Glutamatergic neuron (in vitro differentiated cells): ENCODE results near the gene ALDH1A1. TPM values are rescaled to one million over a fixed set of nuclear protein-coding genes. Genes with fewer than 3 reads are reported as not detected.

Experiments used
- DNase-seq: peaks from one replicate; pipeline ENCODE4 v3.0.0; 2022
- H3K27ac Mint-ChIP-seq: one replicate; pipeline ENCODE4 v1.8.0; 2020; ENCODE audit warnings: mild to moderate bottlenecking, mixed read lengths, inconsistent platforms; ENCODE audit not compliant: unreplicated experiment
- H3K27me3 Mint-ChIP-seq: one replicate; pipeline ENCODE4 v1.8.0; 2020; ENCODE audit warnings: mild to moderate bottlenecking, moderate library complexity, mixed read lengths, inconsistent platforms; ENCODE audit not compliant: unreplicated experiment
- H3K36me3 Mint-ChIP-seq: one replicate; pipeline ENCODE4 v1.8.0; 2020; ENCODE audit warnings: mild to moderate bottlenecking, mixed read lengths, inconsistent platforms; ENCODE audit not compliant: unreplicated experiment
- H3K4me1 Mint-ChIP-seq: one replicate; pipeline ENCODE4 v1.8.0; 2020; ENCODE audit warnings: mild to moderate bottlenecking, low read depth, mixed read lengths, inconsistent platforms; ENCODE audit not compliant: unreplicated experiment
- H3K4me3 Mint-ChIP-seq: one replicate; pipeline ENCODE4 v1.8.0; 2020; ENCODE audit warnings: mild to moderate bottlenecking, mixed read lengths, inconsistent platforms; ENCODE audit not compliant: unreplicated experiment
- H3K9me3 Mint-ChIP-seq: one replicate; pipeline ENCODE4 v1.8.0; 2020; ENCODE audit warnings: mild to moderate bottlenecking, moderate library complexity, mixed read lengths, inconsistent platforms; ENCODE audit not compliant: unreplicated experiment
- total RNA-seq: library from RNA; stranded (reverse); fragmentation: NEBNext Ultra II Directional; extraction: Animal tissue kit (Norgen Biotek cat#: 25700); gene quantifications from one replicate; pipeline ENCODE4 v1.2.1, GENCODE V29; 2021; ENCODE audit not compliant: unreplicated experiment
- TF ChIP-seq, protein P1 (sequence below): fragments of 200-600 bp; sonication (generic); IDR thresholded peaks from one replicate; pipeline ENCODE4 v1.5.0; 2021; ENCODE audit not compliant: partially characterized antibody, unreplicated experiment

Gene ALDH1A1
- total RNA-seq, 1 donor from 2014 or later: not detected

DNA sequence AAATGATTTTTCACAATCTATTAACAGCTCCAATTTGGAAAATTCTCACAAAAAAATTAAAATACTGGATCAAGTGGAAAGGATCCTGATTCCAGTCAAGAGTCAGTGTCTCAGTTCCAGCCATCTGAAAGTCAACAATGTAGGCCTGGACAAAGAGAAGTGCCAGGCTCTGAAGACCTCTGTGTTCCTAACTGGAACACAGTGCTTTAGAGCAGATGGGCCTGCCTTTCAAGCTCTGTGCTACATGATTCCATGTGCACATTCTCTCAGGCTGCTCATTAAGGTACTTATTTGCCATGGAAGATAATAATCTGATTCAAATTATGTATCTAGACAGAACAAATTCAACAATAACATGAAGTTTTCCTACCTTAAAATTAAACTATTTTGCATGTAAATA, 30.2 kb upstream of the ALDH1A1 start:
- no peaks in the 10 kb centered on the region for H3K4me1 Mint-ChIP-seq
- H3K27ac Mint-ChIP-seq: no peak overlapping the region
- no peaks in the 10 kb centered on the region for H3K9me3 Mint-ChIP-seq
- TF ChIP-seq, protein P1, sequence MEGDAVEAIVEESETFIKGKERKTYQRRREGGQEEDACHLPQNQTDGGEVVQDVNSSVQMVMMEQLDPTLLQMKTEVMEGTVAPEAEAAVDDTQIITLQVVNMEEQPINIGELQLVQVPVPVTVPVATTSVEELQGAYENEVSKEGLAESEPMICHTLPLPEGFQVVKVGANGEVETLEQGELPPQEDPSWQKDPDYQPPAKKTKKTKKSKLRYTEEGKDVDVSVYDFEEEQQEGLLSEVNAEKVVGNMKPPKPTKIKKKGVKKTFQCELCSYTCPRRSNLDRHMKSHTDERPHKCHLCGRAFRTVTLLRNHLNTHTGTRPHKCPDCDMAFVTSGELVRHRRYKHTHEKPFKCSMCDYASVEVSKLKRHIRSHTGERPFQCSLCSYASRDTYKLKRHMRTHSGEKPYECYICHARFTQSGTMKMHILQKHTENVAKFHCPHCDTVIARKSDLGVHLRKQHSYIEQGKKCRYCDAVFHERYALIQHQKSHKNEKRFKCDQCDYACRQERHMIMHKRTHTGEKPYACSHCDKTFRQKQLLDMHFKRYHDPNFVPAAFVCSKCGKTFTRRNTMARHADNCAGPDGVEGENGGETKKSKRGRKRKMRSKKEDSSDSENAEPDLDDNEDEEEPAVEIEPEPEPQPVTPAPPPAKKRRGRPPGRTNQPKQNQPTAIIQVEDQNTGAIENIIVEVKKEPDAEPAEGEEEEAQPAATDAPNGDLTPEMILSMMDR: no peak
- no peaks in the 10 kb centered on the region for H3K36me3 Mint-ChIP-seq
- no peaks in the 10 kb centered on the region for H3K27me3 Mint-ChIP-seq
- no peak overlapping the region for H3K4me3 Mint-ChIP-seq
- DNase-seq: no peak

DNA sequence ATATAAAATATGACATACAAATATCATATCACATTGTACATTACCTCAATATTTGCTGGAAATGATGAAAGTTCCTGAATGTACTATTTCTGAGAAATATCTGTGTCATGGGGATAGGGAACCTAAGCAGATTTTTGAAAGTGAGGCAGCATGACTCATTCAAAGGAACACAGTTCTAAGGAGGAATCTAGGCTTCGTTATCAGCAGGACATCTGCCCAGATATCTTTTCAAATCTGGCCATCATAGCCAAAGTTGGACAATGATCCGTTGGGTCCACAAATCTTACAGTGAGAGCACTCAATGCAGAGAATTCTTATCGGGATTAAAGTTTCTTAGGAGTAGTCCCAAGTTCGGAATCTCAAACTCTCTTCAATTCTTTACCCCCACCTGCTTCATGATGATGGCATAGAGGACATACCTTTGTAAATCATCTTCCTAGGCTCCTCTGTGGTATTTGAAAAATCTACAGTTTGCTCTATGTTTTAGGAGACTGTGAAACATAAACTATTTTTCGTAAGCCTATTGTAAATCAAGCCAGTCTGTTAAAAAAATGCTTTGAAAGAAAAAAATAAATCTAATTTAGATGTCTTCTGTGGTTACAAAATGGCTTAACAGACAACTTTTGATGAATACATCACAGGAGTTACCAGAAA, 29.4 kb upstream of the ALDH1A1 start:
- DNase-seq: no peak
- no peaks in the 10 kb centered on the region for H3K4me1 Mint-ChIP-seq
- TF ChIP-seq, protein P1: no peak
- H3K36me3 Mint-ChIP-seq: no peaks in the 10 kb centered on the region
- H3K27me3 Mint-ChIP-seq: no peaks in the 10 kb centered on the region
- no peaks in the 10 kb centered on the region for H3K9me3 Mint-ChIP-seq
- no peak overlapping the region for H3K27ac Mint-ChIP-seq
- H3K4me3 Mint-ChIP-seq: no peak overlapping the region

DNA sequence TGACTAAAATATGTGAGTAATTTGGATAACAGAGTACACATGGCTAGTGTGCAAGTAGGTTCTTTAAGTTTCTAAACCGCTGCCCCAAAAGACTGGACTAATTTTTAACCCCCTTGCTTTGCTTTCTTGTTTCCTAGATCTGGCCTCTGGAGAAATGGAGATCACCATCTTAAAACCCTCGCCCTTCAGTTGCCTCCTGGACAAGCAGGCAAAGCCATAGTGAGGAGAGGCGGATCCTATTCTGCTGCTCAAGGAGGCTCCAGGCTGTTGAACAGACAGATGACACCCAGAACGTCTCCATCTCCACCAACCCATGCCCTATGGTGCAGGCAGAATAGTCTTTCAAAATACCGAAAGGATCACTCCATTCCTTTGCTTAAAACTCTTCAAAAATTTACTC, 28.6 kb upstream of the ALDH1A1 start:
- no peak for DNase-seq
- no peak overlapping the region for H3K27ac Mint-ChIP-seq
- no peaks in the 10 kb centered on the region for H3K9me3 Mint-ChIP-seq
- H3K4me3 Mint-ChIP-seq: no peak overlapping the region
- no peaks in the 10 kb centered on the region for H3K36me3 Mint-ChIP-seq
- TF ChIP-seq, protein P1: no peak
- no peaks in the 10 kb centered on the region for H3K27me3 Mint-ChIP-seq
- H3K4me1 Mint-ChIP-seq: no peaks in the 10 kb centered on the region

DNA sequence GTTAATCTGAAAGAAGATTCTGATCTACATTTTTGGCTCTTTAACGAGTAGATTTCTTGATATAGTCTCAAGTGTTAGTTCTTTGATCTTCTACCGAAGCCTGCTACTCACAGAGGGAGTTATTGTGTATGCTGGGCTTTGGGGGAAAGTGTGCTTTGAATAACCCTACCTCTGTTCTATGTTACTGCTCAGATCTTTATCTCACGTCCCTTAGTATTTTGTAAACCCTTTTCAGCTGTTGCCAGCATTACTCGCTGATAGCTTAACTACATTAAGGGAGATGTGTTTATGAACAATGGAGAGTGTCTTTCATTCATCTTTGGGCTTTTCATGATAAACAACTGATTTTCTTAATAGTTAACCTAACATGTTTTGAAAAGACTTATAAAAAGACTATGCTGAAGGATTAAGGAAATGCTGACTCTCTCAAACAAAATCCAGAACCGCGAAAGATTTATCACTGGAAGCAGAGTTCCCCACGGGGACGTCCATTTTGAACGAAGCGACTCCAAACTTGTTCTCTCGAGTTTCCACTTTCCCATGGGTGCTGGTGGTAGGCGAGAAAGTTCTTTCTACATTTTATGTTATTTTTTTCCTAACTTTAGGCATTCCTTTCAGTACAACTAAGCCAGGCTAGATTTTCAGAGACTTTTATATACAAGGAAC, 27.9 kb upstream of the ALDH1A1 start:
- no peak for DNase-seq
- H3K9me3 Mint-ChIP-seq: no peaks in the 10 kb centered on the region
- TF ChIP-seq, protein P1: no peak
- no peaks in the 10 kb centered on the region for H3K27me3 Mint-ChIP-seq
- H3K36me3 Mint-ChIP-seq: no peaks in the 10 kb centered on the region
- H3K27ac Mint-ChIP-seq: no peak overlapping the region
- H3K4me3 Mint-ChIP-seq: no peak overlapping the region
- H3K4me1 Mint-ChIP-seq: no peaks in the 10 kb centered on the region

DNA sequence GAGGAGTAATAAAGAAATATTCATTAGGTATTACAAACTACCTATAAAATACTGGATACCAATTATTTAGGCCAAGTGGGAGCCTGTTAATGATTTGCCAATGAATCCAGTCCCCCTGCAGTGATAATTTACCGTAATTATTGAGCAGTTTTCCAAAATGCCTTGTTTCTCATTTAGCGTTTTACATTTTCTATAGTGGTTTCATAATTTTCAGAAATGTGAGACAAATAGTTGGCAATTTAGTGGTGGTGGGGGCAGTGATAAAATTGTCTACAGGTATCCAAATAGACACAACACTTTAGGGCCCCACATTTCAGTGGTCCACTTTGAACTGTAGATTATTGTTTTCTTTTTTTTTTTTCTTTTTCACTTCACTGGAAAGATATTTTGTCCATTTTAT, 27.3 kb upstream of the ALDH1A1 start:
- no peaks in the 10 kb centered on the region for H3K36me3 Mint-ChIP-seq
- H3K27ac Mint-ChIP-seq: no peak overlapping the region
- no peaks in the 10 kb centered on the region for H3K4me1 Mint-ChIP-seq
- H3K9me3 Mint-ChIP-seq: no peaks in the 10 kb centered on the region
- no peak overlapping the region for H3K4me3 Mint-ChIP-seq
- TF ChIP-seq, protein P1: no peak
- no peaks in the 10 kb centered on the region for H3K27me3 Mint-ChIP-seq
- DNase-seq: no peak
